ENCODE data around the gene PLEKHM2. TPM values are rescaled to one million over a fixed set of nuclear protein-coding genes. Genes with fewer than 3 reads are reported as not detected.

PLEKHM2 gene
- total RNA-seq, 1 experiment from 2014 or later = 38.5 TPM

DNA sequence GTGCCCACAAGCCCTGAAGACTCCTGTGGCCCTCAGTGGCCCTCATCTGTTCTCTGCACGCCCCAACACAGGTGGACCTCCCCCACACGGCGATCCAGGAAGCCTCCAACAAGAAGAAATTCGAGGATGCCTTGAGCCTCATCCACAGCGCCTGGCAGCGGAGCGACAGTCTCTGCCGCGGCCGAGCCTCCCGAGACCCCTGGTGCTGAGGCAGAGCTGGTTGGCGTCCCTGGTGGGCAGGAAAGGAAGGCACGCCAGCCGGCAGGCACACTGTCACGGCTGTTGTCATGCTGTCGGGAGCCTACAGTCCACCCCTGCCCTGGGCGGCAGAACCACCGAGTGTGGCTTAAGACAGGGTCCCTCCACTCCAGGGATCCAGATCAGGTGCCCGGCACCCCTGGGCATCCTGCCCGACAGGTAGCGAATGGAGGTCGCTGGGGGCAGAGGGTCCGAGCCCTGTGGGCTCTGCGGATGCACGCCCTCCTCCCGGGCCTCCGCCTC, 49.7 kb downstream of the PLEKHM2 start:
- Histone ChIP-seq H3K79me2 (ENCODE audit: insufficient read depth, low read length) (no peaks in the 10 kb centered on the region), H3K9me2 (ENCODE audit: insufficient read depth) (no peaks in the 10 kb centered on the region), H4K20me1 (ENCODE audit: insufficient read depth) (no peaks in the 10 kb centered on the region), H3K4me2 (ENCODE audit: low read length) (no peak overlapping the region), H3K9ac (ENCODE audit: low read length) (no peak overlapping the region), H3K9me3 (ENCODE audit: control insufficient read depth in 1 of 2, insufficient read depth in 1 of 2, low read depth in 1 of 2, low read length in 2 of 2) (no peaks in the 10 kb centered on the region), H2AFZ (ENCODE audit: low read depth, low read length, poor library complexity, severe bottlenecking) (no peak overlapping the region), H3K4me3 (replicated peaks in 1 of 2; ENCODE audit: low read depth in 1 of 2, low read length in 2 of 2) (no peak overlapping the region), H3K4me1 (ENCODE audit: control insufficient read depth in 1 of 2, insufficient read depth in 2 of 2, low read length in 2 of 2) (peaks cover 3 to 5% of the 10 kb centered on the region in 2 experiments; a peak in 1 of 4 replicates), H3K27ac (ENCODE audit: low read depth, low read length) (no peak overlapping the region), H3K27me3 (ENCODE audit: insufficient read depth, low read length) (no peaks in the 10 kb centered on the region), H3K36me3 (ENCODE audit: control insufficient read depth in 1 of 2, insufficient read depth in 2 of 2, low read length in 2 of 2) (peaks cover 0 to 5% of the 10 kb centered on the region in 2 experiments; a peak in 1 of 4 replicates)
- ATAC-seq (no peak), DNase-seq (ENCODE audit: low read depth, low spot score) (no peak)
- no peak for TF ChIP-seq POLR2AphosphoS5 (IDR thresholded peaks at IDR 0.05; ENCODE audit: low read depth, low read length)
- TF ChIP-seq EZH2 (IDR thresholded peaks at IDR 0.05) = no peak
- ChIA-PET CTCF (no interaction called here), RAD21 (ENCODE audit: low non-redundant PET in 1 of 2, low total read pairs in 2 of 2, uncharacterized antibody in 2 of 2, unreplicated experiment in 2 of 2) (no interaction called here), POLR2A (no interaction called here)
- no TSS peak for BruUV-seq (replicated peaks)
- intact Hi-C loops (cut with micrococcal nuclease) = no loop called here

GRCh38 chr1:15734296-15734695, 50.2 kb downstream of the PLEKHM2 start:
- H3K9me3 ChIP-seq (ENCODE audit: control insufficient read depth in 1 of 2, insufficient read depth in 1 of 2, low read depth in 1 of 2, low read length in 2 of 2) = no peaks in the 10 kb centered on the region
- H3K9ac ChIP-seq (ENCODE audit: low read length) = no peak overlapping the region
- H3K36me3 ChIP-seq (ENCODE audit: control insufficient read depth in 1 of 2, insufficient read depth in 2 of 2, low read length in 2 of 2) = peaks cover 0 to 5% of the 10 kb centered on the region in 2 experiments; a peak in 1 of 4 replicates
- ATAC-seq (no peak), DNase-seq (ENCODE audit: low read depth, low spot score) (no peak)
- H3K4me1 ChIP-seq (ENCODE audit: control insufficient read depth in 1 of 2, insufficient read depth in 2 of 2, low read length in 2 of 2) = peaks cover 3 to 5% of the 10 kb centered on the region in 2 experiments; a peak in 1 of 4 replicates
- ChIA-PET CTCF (no interaction called here), POLR2A (no interaction called here), RAD21 (ENCODE audit: low non-redundant PET in 1 of 2, low total read pairs in 2 of 2, uncharacterized antibody in 2 of 2, unreplicated experiment in 2 of 2) (no interaction called here)
- H2AFZ ChIP-seq (ENCODE audit: low read depth, low read length, poor library complexity, severe bottlenecking) = no peak overlapping the region
- TF ChIP-seq RAD21 (IDR thresholded peaks at IDR 0.05; ENCODE audit: low read depth) (no peak), JUND (IDR thresholded peaks at IDR 0.05) (no peak), EZH2 (IDR thresholded peaks at IDR 0.05) (no peak)
- TF ChIP-seq, protein P1, sequence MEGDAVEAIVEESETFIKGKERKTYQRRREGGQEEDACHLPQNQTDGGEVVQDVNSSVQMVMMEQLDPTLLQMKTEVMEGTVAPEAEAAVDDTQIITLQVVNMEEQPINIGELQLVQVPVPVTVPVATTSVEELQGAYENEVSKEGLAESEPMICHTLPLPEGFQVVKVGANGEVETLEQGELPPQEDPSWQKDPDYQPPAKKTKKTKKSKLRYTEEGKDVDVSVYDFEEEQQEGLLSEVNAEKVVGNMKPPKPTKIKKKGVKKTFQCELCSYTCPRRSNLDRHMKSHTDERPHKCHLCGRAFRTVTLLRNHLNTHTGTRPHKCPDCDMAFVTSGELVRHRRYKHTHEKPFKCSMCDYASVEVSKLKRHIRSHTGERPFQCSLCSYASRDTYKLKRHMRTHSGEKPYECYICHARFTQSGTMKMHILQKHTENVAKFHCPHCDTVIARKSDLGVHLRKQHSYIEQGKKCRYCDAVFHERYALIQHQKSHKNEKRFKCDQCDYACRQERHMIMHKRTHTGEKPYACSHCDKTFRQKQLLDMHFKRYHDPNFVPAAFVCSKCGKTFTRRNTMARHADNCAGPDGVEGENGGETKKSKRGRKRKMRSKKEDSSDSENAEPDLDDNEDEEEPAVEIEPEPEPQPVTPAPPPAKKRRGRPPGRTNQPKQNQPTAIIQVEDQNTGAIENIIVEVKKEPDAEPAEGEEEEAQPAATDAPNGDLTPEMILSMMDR (IDR thresholded peaks at IDR 0.05 in 2 of 3, conservative IDR thresholded peaks at IDR 0.05 in 1 of 3; ENCODE audit: borderline replicate concordance in 1 of 3, insufficient read depth in 1 of 3, low read depth in 2 of 3, low read length in 2 of 3) = no peak
- H3K27me3 ChIP-seq (ENCODE audit: insufficient read depth, low read length) = no peaks in the 10 kb centered on the region
- H3K27ac ChIP-seq (ENCODE audit: low read depth, low read length) = no peak overlapping the region
- H3K4me3 ChIP-seq (replicated peaks in 1 of 2; ENCODE audit: low read depth in 1 of 2, low read length in 2 of 2) = no peak overlapping the region
- BruUV-seq (replicated peaks) = no TSS peak
- H3K4me2 ChIP-seq (ENCODE audit: low read length) = no peak overlapping the region
- H3K79me2 ChIP-seq (ENCODE audit: insufficient read depth, low read length) = no peaks in the 10 kb centered on the region
- H4K20me1 ChIP-seq (ENCODE audit: insufficient read depth) = no peaks in the 10 kb centered on the region
- intact Hi-C loops (cut with micrococcal nuclease) = no loop called here
- no peaks in the 10 kb centered on the region for H3K9me2 ChIP-seq (ENCODE audit: insufficient read depth)

Measured in HCT116 (cell line).